HEK293 (cell line): ENCODE measurements around the gene P2RY6.

Source experiments
- ZNF211 ChIP-seq: fragments of 450-650 bp; formaldehyde crosslinking; IDR thresholded peaks from 2 replicates; pipeline ENCODE4 v1.5.1; 2016; ENCODE audit warnings: low read depth, missing biosample characterization, missing genetic modification characterization
- ZNF549 ChIP-seq: fragments of 450-650 bp; IDR thresholded peaks from 2 replicates; pipeline ENCODE4 v1.5.1; 2018; ENCODE audit warnings: missing biosample characterization, missing genetic modification characterization, mild to moderate bottlenecking, inconsistent platforms, moderate library complexity

- TF ChIP-seq ZNF549 (tag by site-specific recombination) = no peak
- no peak for TF ChIP-seq ZNF211
Measured at GRCh38 chr11:73294604-73295003, 22.5 kb downstream of the P2RY6 start.
